Keratinocyte (primary cell): ENCODE data around the gene RPP38.

Experiments used
- EZH2 ChIP-seq: IDR thresholded peaks from one replicate; pipeline ENCODE4 v1.6.1; 2012; ENCODE audit warnings: inconsistent platforms, mild to moderate bottlenecking, low read length, moderate library complexity
- TF ChIP-seq, protein P1 (sequence below), 3 experiments: IDR thresholded peaks in 1 of 3; conservative IDR thresholded peaks in 1 of 3; optimal IDR thresholded peaks in 1 of 3; 2 replicates in 2 of 3; 3 replicates in 1 of 3; pipeline versions ENCODE3 to v1.5.1; 2011; ENCODE audit warnings: low read length in 3 of 3, mild to moderate bottlenecking in 3 of 3, moderate library complexity in 2 of 3, control low read depth in 1 of 3, inconsistent platforms in 1 of 3; ENCODE audit not compliant: insufficient read depth in 2 of 3; ENCODE audit errors: extremely low read depth in 1 of 3

DNA sequence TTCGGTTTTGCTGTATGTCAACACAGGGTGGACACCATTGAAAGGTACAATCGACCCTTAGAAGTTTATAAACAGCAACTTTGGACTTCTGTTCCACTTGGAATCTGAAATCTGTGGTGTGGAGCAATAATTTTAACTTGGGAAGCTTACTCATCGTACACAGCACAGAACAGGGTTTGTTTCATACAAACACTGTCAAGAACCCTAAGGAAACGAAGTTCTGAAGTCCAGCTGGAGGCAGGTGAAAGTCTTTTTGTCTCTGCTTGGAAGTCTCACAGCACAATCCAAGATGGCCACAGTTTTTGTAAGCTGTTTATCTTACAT lies 39.8 kb downstream of the RPP38 start:
- TF ChIP-seq, protein P1, sequence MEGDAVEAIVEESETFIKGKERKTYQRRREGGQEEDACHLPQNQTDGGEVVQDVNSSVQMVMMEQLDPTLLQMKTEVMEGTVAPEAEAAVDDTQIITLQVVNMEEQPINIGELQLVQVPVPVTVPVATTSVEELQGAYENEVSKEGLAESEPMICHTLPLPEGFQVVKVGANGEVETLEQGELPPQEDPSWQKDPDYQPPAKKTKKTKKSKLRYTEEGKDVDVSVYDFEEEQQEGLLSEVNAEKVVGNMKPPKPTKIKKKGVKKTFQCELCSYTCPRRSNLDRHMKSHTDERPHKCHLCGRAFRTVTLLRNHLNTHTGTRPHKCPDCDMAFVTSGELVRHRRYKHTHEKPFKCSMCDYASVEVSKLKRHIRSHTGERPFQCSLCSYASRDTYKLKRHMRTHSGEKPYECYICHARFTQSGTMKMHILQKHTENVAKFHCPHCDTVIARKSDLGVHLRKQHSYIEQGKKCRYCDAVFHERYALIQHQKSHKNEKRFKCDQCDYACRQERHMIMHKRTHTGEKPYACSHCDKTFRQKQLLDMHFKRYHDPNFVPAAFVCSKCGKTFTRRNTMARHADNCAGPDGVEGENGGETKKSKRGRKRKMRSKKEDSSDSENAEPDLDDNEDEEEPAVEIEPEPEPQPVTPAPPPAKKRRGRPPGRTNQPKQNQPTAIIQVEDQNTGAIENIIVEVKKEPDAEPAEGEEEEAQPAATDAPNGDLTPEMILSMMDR (optimal IDR thresholded peaks at IDR 0.05 in 1 of 3, IDR thresholded peaks at IDR 0.05 in 1 of 3, conservative IDR thresholded peaks at IDR 0.05 in 1 of 3; ENCODE audit: extremely low read depth in 1 of 3, insufficient read depth in 2 of 3, low read length in 3 of 3): no peak
- TF ChIP-seq EZH2: no peak
